Measurements from ENCODE around the gene MKNK2.

The MKNK2 gene

GRCh38 chr19:2070436-2070827 lies 19.4 kb upstream of the MKNK2 start:
- TF ChIP-seq, protein P1, sequence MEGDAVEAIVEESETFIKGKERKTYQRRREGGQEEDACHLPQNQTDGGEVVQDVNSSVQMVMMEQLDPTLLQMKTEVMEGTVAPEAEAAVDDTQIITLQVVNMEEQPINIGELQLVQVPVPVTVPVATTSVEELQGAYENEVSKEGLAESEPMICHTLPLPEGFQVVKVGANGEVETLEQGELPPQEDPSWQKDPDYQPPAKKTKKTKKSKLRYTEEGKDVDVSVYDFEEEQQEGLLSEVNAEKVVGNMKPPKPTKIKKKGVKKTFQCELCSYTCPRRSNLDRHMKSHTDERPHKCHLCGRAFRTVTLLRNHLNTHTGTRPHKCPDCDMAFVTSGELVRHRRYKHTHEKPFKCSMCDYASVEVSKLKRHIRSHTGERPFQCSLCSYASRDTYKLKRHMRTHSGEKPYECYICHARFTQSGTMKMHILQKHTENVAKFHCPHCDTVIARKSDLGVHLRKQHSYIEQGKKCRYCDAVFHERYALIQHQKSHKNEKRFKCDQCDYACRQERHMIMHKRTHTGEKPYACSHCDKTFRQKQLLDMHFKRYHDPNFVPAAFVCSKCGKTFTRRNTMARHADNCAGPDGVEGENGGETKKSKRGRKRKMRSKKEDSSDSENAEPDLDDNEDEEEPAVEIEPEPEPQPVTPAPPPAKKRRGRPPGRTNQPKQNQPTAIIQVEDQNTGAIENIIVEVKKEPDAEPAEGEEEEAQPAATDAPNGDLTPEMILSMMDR (IDR thresholded peaks at IDR 0.05; ENCODE audit: borderline replicate concordance, control extremely low read depth, extremely low read depth, insufficient read depth, missing control alignments) = no peak
- no peak for DNase-seq (ENCODE audit: low spot score)
- in situ Hi-C loops (cut with MboI; ENCODE audit: low sequenced_read_pairs, unreplicated experiment) = no loop called here

GRCh38 chr19:2064788-2065524 lies 13.9 kb upstream of the MKNK2 start:
- in situ Hi-C loops (cut with MboI; ENCODE audit: low sequenced_read_pairs, unreplicated experiment) = no loop called here
- TF ChIP-seq, protein P1 (IDR thresholded peaks at IDR 0.05; ENCODE audit: borderline replicate concordance, control extremely low read depth, extremely low read depth, insufficient read depth, missing control alignments) = no peak
- no peak for DNase-seq (ENCODE audit: low spot score)

DNA sequence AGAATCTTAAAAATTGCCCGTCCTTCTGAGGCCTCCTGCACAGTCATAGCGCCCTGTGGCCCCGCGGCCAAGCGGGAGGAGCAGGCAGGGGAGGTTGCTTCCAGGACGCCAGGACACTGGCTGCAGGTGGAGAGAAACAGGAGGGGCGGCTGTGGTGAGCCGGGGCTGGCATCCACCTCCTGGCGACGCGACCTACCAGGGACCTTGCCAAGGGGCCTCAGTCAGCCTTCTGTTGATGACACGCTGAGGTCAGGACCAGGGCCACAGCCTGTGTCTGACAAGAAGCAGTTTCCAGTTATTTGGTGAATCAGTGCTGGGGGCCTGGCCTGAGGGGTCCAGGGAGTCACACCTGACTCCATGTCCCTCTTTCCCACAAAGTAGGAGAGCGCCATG lies 13.3 kb upstream of the MKNK2 start:
- TF ChIP-seq, protein P1 (IDR thresholded peaks at IDR 0.05; ENCODE audit: borderline replicate concordance, control extremely low read depth, extremely low read depth, insufficient read depth, missing control alignments) = no peak
- in situ Hi-C loops (cut with MboI; ENCODE audit: low sequenced_read_pairs, unreplicated experiment) = no loop called here
- no peak for DNase-seq (ENCODE audit: low spot score)

DNA sequence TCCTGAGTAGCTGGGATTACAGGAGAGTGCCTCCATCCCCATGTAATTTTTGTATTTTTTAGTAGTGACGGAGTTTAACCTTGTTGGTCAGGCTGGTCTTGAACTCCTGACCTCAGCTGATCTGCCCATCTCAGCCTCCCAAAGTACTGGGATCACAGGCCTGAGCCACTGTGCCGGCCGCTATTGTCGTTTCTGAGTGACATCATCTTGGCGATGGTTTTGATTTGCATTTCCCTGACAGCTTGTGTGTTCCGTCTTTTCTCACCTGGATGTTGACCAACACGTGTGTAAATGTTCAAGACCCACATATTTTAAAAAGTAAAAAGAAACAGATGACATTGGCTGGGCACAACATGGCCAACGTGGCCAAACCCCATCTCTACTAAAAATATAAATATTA lies 12.8 kb upstream of the MKNK2 start:
- TF ChIP-seq, protein P1 (IDR thresholded peaks at IDR 0.05; ENCODE audit: borderline replicate concordance, control extremely low read depth, extremely low read depth, insufficient read depth, missing control alignments) = no peak
- no peak for DNase-seq (ENCODE audit: low spot score)
- in situ Hi-C loops (cut with MboI; ENCODE audit: low sequenced_read_pairs, unreplicated experiment) = no loop called here

DNA sequence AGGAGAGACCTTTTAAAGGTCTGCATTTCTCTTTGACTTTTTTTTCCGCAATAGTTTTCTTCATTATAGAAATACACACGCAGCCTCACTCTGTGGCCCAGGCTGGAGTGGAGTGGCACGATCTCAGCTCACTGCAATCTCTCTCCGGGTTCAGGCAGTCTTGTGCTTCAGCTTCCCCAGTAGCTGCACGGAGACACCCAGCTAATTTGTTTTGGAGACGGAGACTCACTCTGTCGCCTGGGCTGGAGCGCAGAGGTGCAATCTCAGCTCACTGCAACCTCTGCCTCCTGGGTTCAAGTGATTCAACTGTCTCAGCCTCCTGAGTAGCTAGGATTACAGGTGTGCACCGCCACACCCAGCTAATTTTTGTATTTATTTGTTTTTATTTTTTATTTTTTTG lies 11.7 kb upstream of the MKNK2 start:
- TF ChIP-seq, protein P1 (IDR thresholded peaks at IDR 0.05; ENCODE audit: borderline replicate concordance, control extremely low read depth, extremely low read depth, insufficient read depth, missing control alignments) = no peak
- in situ Hi-C loops (cut with MboI; ENCODE audit: low sequenced_read_pairs, unreplicated experiment) = no loop called here
- DNase-seq (ENCODE audit: low spot score) = no peak

DNA sequence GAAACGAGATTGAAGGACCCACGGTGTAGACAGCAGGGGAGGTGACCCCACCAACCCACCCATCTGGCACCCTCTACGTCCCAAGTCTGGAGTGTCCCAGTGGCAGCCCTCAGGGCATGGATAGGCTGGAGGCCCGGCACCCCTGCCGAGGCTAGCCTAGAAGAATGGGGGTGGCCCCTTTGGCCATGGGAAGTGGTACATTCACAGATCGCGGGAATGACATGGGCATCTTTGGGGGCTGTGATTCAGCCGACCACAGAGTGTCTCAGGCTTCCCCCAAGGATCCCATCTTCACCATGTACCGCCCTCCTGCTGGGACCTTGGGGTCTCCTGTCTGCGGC lies 11.3 kb upstream of the MKNK2 start:
- TF ChIP-seq, protein P1 (IDR thresholded peaks at IDR 0.05; ENCODE audit: borderline replicate concordance, control extremely low read depth, extremely low read depth, insufficient read depth, missing control alignments) = no peak
- in situ Hi-C loops (cut with MboI; ENCODE audit: low sequenced_read_pairs, unreplicated experiment) = no loop called here
- no peak for DNase-seq (ENCODE audit: low spot score)
